Adrenal gland (tissue), 12 donors: ENCODE measurements around the gene ARID5B. TPM values are rescaled to one million over a fixed set of nuclear protein-coding genes. Genes with fewer than 3 reads are reported as not detected.

Source experiments
- DNase-seq, 7 donors: peaks; one replicate each; pipeline ENCODE4 v3.0.0-alpha.2; 2019 to 2020
- H3K27ac ChIP-seq, 5 donors: fragments of 200-600 bp; sonication (generic) in 4 of 5; 1 replicate in 3 of 5; 2 replicates in 2 of 5; pipeline versions ENCODE4 v1.5.1 to v1.8.0; 2016 to 2020; ENCODE audit warnings: mild to moderate bottlenecking in 1 of 5
- H3K27me3 ChIP-seq: fragments of 200-600 bp; 2 replicates; pipeline ENCODE4 v1.8.0; 2021
- H3K36me3 ChIP-seq, 2 donors: fragments of 200-600 bp; replicated peaks in 1 of 2; 1 replicate in 1 of 2; 2 replicates in 1 of 2; pipeline versions ENCODE4 v1.5.1 to v1.8.0; 2018 to 2022
- H3K4me1 ChIP-seq, 2 donors: fragments of 200-600 bp; replicated peaks in 1 of 2; 1 replicate in 1 of 2; 2 replicates in 1 of 2; pipeline versions ENCODE4 v1.5.1 to v1.8.0; 2018 to 2021
- H3K4me3 ChIP-seq, 4 donors: fragments of 200-600 bp; sonication (generic) in 3 of 4; one replicate each; pipeline ENCODE4 v1.5.1; 2016 to 2018
- H3K9me3 ChIP-seq, 3 donors: fragments of 200-600 bp; sonication (generic) in 1 of 3; replicated peaks in 1 of 3; 1 replicate in 2 of 3; 2 replicates in 1 of 3; pipeline versions ENCODE4 v1.5.1 to v1.8.0; 2016 to 2021
- POLR2A ChIP-seq, 2 donors: fragments of 450-650 bp; IDR thresholded peaks; one replicate each; pipeline ENCODE4 v1.6.1; 2017; ENCODE audit warnings: antibody characterized with exemption in 2 of 2, mild to moderate bottlenecking in 2 of 2, moderate library complexity in 1 of 2
- WGBS, 4 donors: extraction: QIAGEN DNeasy Blood & Tissue Kit in 2 of 4; methylation state at CpG; one replicate each; pipeline versions ENCODE4 v1.1.5 to v1.1.7; 2013 to 2017; 5-methylcytosine and 5-hydroxymethylcytosine counted together
- intact Hi-C, 2 donors: fragments of 100-400 bp; cut with DNase I; formaldehyde crosslinking; loops; one replicate each; pipeline versions ENCODE4 v1.14.1 to v1.15.0; 2022 to 2023
- polyA plus RNA-seq, 3 donors: library from polyadenylated mRNA; stranded (reverse); fragments of 200-250 nt in 2 of 3; fragments of 350-450 nt in 1 of 3; fragmentation: Illumina TruSeq in 1 of 3; extraction: RNeasy Lipid Tissue Mini Kit (QIAGEN cat#74804) in 1 of 3; gene quantifications; one replicate each; pipeline ENCODE4 v1.2.3, GENCODE V29; 2013 to 2014
- total RNA-seq, 9 donors: library from RNA; depleted of rRNA in 4 of 9; stranded (reverse); fragments of >200 nt in 4 of 9; fragments of 120-200 nt in 1 of 9; fragmentation: NEBNext Ultra II Directional in 1 of 9; extraction: Animal tissue kit (Norgen Biotek cat#: 25700) in 1 of 9; gene quantifications; one replicate each; pipeline versions ENCODE4 v1.1.0 to v1.2.4, GENCODE V29; 2013 to 2023
- TF ChIP-seq, protein P1 (sequence below), 6 experiments: fragments of 450-650 bp in 4 of 6; fragments of 200-600 bp in 2 of 6; sonication (generic) in 1 of 6; IDR thresholded peaks; 1 replicate in 5 of 6; 2 replicates in 1 of 6; pipeline versions ENCODE4 v1.5.1 to v1.8.0; 2016 to 2021; ENCODE audit warnings: antibody characterized with exemption in 6 of 6, mild to moderate bottlenecking in 2 of 6, moderate library complexity in 1 of 6
- donor health status: healthy with polysubstance abuse.
- donor health status: Bipolar disorder and iron deficiency.
- donor health status: DM: yes; HTN: yes; CAD: no.
- donor health status: DM: no; HTN: no; CAD: no.
- donor health status: DM: no; HTN: no; CAD: no.
- donor health status: DM: yes; HTN: yes; CAD: no.

The ARID5B gene
- total and polyA plus RNA-seq, 12 donors: 5.7 to 42.4 (median 23.8) TPM

GRCh38 chr10:61878740-61879068 is 22.8 kb upstream of the ARID5B start:
- Histone ChIP-seq H3K4me3 (no peak overlapping the region), H3K27me3 (no peaks in the 10 kb centered on the region), H3K4me1 (no peaks in the 10 kb centered on the region), H3K9me3 (no peaks in the 10 kb centered on the region), H3K36me3 (peaks cover 0 to 3% of the 10 kb centered on the region in 2 donors), H3K27ac (no peak overlapping the region)
- intact Hi-C loops: no loop called here
- TF ChIP-seq, protein P1, sequence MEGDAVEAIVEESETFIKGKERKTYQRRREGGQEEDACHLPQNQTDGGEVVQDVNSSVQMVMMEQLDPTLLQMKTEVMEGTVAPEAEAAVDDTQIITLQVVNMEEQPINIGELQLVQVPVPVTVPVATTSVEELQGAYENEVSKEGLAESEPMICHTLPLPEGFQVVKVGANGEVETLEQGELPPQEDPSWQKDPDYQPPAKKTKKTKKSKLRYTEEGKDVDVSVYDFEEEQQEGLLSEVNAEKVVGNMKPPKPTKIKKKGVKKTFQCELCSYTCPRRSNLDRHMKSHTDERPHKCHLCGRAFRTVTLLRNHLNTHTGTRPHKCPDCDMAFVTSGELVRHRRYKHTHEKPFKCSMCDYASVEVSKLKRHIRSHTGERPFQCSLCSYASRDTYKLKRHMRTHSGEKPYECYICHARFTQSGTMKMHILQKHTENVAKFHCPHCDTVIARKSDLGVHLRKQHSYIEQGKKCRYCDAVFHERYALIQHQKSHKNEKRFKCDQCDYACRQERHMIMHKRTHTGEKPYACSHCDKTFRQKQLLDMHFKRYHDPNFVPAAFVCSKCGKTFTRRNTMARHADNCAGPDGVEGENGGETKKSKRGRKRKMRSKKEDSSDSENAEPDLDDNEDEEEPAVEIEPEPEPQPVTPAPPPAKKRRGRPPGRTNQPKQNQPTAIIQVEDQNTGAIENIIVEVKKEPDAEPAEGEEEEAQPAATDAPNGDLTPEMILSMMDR (IDR thresholded peaks at IDR 0.05): no peak
- no peak for TF ChIP-seq POLR2A (IDR thresholded peaks at IDR 0.05)
- DNase-seq: no peak

DNA sequence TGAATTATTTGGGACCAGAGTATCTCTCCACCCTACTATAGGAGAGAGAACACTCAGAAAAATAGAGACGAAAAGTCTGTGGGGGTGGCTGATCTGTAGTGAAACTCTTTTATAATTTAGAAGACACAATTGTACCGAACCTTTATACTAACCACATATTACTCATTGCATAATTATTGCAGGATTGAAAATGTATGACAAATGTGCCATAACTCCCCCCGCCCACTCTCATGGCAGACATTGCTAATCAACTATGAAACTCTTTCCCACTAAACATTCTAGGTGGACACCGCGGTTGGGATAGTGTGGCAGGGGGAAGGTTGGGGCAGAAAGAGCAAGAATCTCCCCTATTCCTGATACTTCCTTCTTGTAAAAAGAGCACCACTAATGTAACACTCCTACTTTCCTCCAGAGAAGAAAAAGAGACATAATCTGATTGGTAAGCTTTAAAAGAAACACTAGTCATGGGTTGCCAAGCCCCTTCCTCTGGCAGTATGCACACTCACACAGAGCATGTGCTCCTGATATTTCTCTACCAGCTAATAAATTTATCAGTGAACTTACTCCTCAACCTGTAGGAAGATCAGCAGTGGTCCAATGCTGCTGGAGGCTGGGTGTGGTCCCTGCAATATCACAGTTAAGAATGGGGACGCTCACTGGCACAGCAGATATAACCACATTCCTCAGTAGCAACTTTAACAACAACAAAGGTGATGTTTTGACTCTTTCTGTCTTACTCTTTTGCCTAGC is 18.7 kb upstream of the ARID5B start:
- intact Hi-C loops: no loop called here
- H3K27ac ChIP-seq: no peak overlapping the region
- no peaks in the 10 kb centered on the region for H3K9me3 ChIP-seq
- no peak for TF ChIP-seq POLR2A (IDR thresholded peaks at IDR 0.05)
- TF ChIP-seq, protein P1 (IDR thresholded peaks at IDR 0.05): no peak
- no peak for DNase-seq
- WGBS, 4 donors: 91 to 94% (median 93%) methylated on average over 6 of the region's 6 CpGs
- peaks cover 0 to 3% of the 10 kb centered on the region in 2 donors for H3K36me3 ChIP-seq
- no peaks in the 10 kb centered on the region for H3K27me3 ChIP-seq
- H3K4me1 ChIP-seq: no peaks in the 10 kb centered on the region
- no peak overlapping the region for H3K4me3 ChIP-seq

DNA sequence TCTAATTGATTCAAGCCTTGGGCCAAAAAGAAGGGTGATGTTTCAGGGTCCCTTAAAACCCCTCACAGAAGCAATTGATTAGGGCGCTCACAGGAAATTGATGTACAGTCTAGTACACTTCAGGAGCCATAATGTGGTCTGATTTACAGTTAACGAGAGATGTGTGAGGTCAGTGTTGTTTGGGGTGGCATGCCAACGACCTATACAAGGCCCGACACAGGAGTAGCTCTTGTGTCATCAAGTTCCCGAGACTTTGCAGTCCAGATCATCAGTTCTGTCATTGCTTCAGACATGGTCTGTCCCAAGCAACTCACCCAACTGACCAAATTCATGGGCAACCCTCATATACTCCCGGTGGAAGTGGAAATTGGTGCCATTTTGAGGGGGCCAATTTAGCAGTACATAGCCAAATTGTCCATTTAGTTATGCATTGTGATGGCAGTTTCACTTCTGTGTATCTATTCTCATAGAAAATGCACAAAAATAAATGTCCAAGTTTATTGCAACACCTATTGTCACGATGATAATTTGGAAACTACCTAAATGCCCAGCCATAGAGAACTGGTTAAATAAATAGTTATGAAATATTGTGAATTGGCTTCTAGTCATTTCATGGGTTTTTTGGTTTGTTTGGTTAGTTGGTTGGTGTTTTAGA is 18.0 kb upstream of the ARID5B start:
- H3K27ac ChIP-seq: no peak overlapping the region
- H3K9me3 ChIP-seq: no peaks in the 10 kb centered on the region
- H3K4me1 ChIP-seq: no peaks in the 10 kb centered on the region
- 89 to 93% (median 92%) methylated on average over 7 of the region's 7 CpGs for WGBS, 4 donors
- no peak overlapping the region for H3K4me3 ChIP-seq
- intact Hi-C loops: no loop called here
- TF ChIP-seq, protein P1 (IDR thresholded peaks at IDR 0.05): no peak
- no peak for TF ChIP-seq POLR2A (IDR thresholded peaks at IDR 0.05)
- no peaks in the 10 kb centered on the region for H3K27me3 ChIP-seq
- H3K36me3 ChIP-seq: peaks cover 0 to 3% of the 10 kb centered on the region in 2 donors
- no peak for DNase-seq

GRCh38 chr10:61887772-61888171 is 13.7 kb upstream of the ARID5B start:
- intact Hi-C loops: no loop called here
- no peaks in the 10 kb centered on the region for H3K4me1 ChIP-seq
- no peaks in the 10 kb centered on the region for H3K9me3 ChIP-seq
- H3K36me3 ChIP-seq: no peaks in the 10 kb centered on the region
- H3K4me3 ChIP-seq: no peak overlapping the region
- no peaks in the 10 kb centered on the region for H3K27me3 ChIP-seq
- DNase-seq: no peak
- TF ChIP-seq, protein P1 (IDR thresholded peaks at IDR 0.05): no peak
- TF ChIP-seq POLR2A (IDR thresholded peaks at IDR 0.05): no peak
- no peak overlapping the region for H3K27ac ChIP-seq
